GM06990 (cell line): ENCODE data around the gene LRRC32.

Experiments
- DNase-seq: peaks from one replicate; pipeline ENCODE4 v3.0.0-alpha.2; 2011; ENCODE audit not compliant: insufficient read length; ENCODE audit errors: extremely low read depth
- H3K27me3 ChIP-seq: replicated peaks from 2 replicates; pipeline ENCODE4 v1.6.0; 2011; ENCODE audit warnings: low read length; ENCODE audit not compliant: control insufficient read depth, insufficient read depth
- H3K36me3 ChIP-seq: 2 replicates; pipeline ENCODE4 v1.5.1; 2011; ENCODE audit warnings: low read length; ENCODE audit not compliant: control insufficient read depth, insufficient read depth
- H3K4me3 ChIP-seq: replicated peaks from 2 replicates; pipeline ENCODE4 v1.5.1; 2011; ENCODE audit warnings: low read depth, mild to moderate bottlenecking, control low read depth, low read length
- TF ChIP-seq, protein P1 (sequence below): IDR thresholded peaks from 2 replicates; pipeline ENCODE4 v1.5.1; 2011; ENCODE audit warnings: low read length, control low read depth, mild to moderate bottlenecking, inconsistent platforms; ENCODE audit not compliant: insufficient read depth, poor library complexity, severe bottlenecking

LRRC32 gene

DNA sequence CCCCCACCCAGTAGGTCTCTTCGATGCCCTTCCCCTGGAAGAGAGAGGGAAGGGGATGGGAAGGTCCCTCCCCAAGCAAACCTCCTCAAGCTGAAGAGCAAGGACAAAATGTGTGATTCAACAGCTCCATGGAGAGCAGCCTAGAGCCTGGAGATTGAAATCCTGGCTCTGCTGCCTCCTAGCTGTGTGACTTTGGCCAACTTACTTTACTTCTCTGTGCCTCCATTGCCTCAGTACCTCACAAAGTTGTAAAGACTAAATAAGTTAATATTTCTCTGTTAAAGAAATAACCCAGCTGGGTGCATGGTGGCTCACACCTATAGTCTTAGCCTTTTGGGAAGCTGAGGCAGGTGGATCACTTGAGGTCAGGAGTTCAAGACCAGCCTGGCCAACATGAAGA is 21.1 kb upstream of the LRRC32 start:
- no peak for DNase-seq
- no peak overlapping the region for H3K4me3 ChIP-seq
- TF ChIP-seq, protein P1, sequence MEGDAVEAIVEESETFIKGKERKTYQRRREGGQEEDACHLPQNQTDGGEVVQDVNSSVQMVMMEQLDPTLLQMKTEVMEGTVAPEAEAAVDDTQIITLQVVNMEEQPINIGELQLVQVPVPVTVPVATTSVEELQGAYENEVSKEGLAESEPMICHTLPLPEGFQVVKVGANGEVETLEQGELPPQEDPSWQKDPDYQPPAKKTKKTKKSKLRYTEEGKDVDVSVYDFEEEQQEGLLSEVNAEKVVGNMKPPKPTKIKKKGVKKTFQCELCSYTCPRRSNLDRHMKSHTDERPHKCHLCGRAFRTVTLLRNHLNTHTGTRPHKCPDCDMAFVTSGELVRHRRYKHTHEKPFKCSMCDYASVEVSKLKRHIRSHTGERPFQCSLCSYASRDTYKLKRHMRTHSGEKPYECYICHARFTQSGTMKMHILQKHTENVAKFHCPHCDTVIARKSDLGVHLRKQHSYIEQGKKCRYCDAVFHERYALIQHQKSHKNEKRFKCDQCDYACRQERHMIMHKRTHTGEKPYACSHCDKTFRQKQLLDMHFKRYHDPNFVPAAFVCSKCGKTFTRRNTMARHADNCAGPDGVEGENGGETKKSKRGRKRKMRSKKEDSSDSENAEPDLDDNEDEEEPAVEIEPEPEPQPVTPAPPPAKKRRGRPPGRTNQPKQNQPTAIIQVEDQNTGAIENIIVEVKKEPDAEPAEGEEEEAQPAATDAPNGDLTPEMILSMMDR: no peak
- no peaks in the 10 kb centered on the region for H3K36me3 ChIP-seq
- peaks cover 6% of the 10 kb centered on the region for H3K27me3 ChIP-seq

DNA sequence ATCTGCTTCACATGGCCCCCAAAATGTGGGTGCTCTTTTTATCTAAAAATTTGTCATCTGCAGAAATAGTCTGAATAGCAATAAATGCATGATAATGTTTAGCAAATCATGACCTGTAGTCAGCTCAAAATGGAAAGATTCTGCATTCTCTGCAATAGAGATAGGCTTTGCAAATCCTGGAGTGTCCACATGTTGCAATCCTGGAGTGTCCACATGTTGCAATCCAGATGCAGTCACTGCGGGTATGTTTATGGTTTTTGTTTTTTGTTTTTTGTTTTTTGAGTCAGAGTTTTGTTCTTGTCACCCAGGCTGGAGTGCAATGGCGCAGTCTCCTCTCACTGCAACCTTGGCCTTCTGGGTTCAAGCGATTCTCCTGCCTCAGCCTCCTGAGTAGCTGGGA is 20.2 kb upstream of the LRRC32 start:
- no peak for DNase-seq
- no peak overlapping the region for H3K4me3 ChIP-seq
- TF ChIP-seq, protein P1: no peak
- H3K27me3 ChIP-seq: peaks cover 6% of the 10 kb centered on the region
- H3K36me3 ChIP-seq: no peaks in the 10 kb centered on the region

DNA sequence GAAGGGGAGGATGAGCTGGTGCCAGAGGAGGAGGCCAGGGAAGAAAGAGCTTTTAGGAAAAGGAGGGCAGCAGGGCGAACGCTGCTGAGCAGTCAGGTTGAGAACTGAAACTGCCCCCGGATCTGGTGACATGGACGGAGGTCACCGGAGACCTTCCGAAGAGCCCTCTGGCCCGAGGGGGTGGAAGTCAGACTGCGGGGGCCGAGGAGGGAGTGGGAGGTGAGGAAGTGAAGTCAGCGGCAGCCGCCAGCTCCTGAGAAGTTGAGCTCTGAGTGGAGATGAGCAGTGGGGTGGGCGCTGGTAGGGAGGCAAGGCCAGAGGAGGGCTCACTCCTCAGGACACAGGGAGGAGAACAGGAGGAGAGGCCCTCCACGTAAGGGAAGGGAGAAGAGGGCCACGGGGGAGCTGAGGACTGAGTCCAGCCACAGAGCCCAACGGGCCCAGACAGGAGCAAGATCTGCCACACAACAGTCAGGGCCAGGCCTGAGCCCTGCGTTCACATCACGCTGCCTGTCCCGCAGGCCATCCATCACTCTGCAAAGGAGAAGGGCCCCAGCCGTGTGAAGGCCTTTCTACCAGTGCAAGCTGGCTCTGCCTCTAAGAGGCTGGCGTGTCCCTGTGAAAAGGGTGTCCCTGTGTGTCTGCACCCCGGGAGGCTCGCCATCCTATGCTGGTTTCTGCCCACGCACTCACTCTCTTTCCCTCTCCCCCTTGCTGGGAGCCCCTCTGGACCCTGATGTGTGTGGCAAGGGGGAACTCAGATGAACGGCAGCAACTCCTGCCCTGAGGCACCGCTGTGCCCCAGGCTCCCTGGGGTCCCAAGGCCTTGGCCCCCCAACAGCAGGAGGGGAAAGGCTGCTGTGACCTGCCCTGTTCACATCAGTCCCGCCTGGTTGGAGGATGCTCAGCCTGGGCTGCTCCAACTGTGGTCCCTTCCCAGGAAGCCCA is 19.0 kb upstream of the LRRC32 start:
- Histone ChIP-seq H3K27me3 (peaks cover 6% of the 10 kb centered on the region), H3K36me3 (no peaks in the 10 kb centered on the region), H3K4me3 (no peak overlapping the region)
- no peak for DNase-seq
- TF ChIP-seq, protein P1: no peak

DNA sequence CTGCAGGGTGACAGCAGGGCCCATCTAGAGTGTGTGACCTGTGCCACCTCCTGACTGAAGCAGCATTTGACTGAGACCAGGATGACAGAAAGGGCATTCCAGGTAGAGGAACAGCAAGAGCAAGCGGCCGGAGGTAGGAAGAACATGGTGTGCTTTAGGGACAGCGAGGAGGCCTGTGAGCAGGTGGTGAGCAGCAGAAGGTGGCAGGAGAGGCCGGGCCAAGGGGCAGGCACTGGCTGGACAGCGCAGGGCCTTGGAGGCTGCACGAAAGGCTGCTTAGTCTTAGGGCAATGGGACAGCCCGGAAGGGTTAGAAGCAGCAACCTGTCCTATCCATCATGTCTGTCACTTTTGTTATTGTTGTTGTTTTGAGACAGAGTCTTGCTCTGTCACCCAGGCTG is 17.6 kb upstream of the LRRC32 start:
- Histone ChIP-seq H3K27me3 (peaks cover 5% of the 10 kb centered on the region), H3K4me3 (no peak overlapping the region)
- TF ChIP-seq, protein P1: no peak

DNA sequence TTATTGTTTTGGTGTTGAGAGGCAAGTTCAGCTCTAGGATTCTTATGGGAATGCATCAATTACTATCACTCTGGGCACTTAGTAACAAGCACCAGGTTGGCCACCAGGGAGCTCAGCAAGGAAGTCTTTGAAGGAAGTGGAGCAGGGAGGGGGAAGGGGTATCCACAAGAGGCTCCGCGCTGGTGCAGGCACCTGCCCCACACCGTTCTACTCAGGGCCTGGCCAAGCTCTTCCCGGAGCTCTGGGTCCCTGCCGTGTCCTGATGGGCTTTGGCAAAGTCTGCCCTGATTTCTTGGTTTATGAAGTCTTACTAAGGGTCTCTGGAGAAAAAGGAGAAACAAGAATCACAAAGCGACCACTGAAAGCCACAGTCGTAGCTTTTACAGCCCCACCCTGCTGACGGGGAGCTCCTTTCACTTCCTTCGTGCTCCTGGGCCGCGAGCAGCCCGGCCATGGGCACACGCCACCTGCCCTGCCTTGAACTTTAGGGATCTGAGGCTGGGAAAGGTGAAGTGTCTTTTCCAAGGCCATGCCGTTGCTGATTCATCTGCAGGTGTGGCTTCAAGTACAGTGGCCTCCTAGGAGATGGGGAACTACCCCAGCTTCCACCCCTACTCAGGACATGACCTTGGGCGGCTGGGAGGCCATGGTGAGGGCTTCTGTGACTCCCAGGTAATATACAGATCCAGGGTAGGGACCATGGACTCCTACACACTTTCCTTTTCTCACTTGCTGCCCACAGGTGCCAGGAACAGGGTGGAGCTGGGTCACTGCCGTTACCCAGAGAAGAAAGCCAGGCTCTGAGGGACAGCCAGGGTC is 15.9 kb upstream of the LRRC32 start:
- Histone ChIP-seq H3K36me3 (no peaks in the 10 kb centered on the region), H3K4me3 (no peak overlapping the region), H3K27me3 (peaks cover 8% of the 10 kb centered on the region)
- DNase-seq: peak; percentile 57
- TF ChIP-seq, protein P1: no peak

More for the DNA sequence above, 17.6 kb upstream of the LRRC32 start:
- no peaks in the 10 kb centered on the region for H3K36me3 ChIP-seq
- DNase-seq: no peak
